HG03342 (cell line): ENCODE data around the gene GUCY2C.
A peak's percentile ranks its signal among the peaks of the same experiment; 100 is the strongest.
"Not testable (repeated sequence)": the region's sequence is repeated elsewhere in the genome, so short reads cannot be mapped to it uniquely, and the experiment has no call there.

Experiments used
- ATAC-seq: cut with Tn5 transposase; IDR thresholded peaks from one replicate; pipeline ENCODE4 v1.9.1; 2021; ENCODE audit warnings: mild to moderate bottlenecking, moderate library complexity; ENCODE audit not compliant: unreplicated experiment

Gene GUCY2C

DNA sequence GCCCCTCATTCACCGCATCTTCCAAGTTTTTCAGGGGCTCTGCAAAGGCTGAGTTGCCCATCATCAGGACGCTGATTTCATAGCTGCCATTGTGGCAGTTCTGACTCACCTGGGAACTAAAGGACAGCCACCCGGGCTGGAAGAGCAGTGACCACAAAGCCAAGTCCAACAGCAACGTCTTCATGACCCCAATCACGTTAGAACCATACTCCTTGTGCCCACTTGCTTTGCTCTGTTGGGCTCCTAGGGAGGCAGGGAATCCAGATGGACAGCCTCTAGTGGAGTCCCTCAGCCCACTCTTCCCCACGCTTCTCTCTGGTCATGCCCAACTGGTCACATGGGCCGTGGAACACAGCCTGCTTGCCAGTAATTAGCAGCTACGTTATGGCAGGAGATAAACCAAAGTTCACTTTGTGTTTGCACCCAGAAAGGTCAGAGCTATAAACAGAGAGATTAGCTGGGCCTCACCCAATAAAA, at the start of gene GUCY2C:
TSS of gene GUCY2C (minus strand) at position 335 of the 477 bp plus-strand sequence. CDS start at position 184, 151 bp downstream.
- ATAC-seq, result no peak

DNA sequence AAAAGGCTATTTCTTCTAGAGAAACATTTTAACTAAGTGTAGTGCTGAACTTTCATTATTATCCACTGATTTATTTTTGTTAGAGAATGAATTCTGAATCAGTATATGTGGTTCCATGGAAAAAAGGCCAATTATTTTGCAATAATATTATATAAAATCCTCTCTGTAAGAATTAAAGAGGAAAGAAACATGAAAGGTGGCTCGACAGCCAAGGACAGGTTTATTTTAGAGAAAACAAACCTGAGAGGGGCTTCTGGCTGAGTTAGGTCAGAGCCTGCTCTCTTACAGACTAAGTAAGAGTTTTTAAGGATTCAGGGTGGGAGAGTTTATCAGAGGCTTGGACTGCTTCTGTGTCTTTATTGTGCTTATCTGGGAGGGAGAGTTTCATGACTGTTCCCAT, 46.7 kb upstream of the GUCY2C start:
- ATAC-seq, result no peak

DNA sequence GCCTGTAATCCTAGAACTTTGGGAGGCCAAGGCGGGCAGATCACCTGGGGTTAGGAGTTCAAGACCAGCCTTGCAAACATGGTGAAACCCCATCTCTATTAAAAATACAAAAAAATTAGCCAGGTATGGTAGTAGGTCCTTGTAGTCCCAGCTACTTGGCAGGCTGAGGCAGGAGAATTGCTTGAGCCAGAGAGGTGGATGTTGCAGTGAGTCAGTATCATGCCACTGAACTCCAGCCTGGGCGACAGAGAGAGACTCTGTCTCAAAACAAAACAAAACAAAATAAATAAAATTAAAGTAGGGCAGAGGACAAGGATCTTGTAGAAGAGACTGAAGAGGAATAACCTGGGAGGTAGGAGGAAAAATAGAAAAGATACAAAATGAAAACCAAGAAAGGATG, 45.5 kb upstream of the GUCY2C start:
- ATAC-seq, result no peak

DNA sequence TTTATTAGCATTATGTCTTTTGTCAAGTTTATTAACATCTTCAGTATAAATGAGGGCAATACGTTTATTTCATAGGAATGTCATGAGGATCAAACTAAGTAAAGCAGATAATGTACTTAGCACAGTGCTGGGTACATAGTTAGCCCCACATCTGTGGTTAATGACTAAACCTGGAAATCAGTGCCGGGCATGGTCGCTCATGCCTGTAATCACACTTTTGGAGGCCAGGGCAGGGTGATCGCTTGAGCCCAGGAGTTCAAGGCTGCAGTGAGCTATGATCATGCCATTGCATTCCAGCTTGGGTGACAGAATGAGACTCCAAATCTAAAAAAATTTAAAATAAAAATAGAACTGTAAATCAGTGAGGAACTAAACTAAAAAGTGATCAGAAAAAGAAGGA, 44.8 kb upstream of the GUCY2C start:
- no peak for ATAC-seq

DNA sequence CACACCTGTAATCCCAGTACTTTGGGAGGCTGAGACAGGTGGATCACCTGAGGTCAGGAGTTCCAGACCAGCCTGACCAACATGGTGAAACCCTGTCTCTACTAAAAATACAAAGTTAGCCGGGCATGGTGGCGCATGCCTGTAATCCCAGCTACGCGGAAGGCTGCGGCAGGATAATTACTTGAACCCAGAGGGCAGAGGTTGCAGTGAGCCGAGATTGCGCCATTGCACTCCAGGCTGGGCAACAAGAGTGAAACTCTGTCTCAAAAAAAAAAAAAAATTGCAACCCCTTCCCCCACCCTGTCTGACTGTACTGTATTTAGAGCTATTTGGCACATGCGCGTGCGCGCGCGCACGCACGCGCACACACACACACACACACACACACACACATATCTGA, 40.0 kb upstream of the GUCY2C start:
- ATAC-seq, result not testable (repeated sequence)

DNA sequence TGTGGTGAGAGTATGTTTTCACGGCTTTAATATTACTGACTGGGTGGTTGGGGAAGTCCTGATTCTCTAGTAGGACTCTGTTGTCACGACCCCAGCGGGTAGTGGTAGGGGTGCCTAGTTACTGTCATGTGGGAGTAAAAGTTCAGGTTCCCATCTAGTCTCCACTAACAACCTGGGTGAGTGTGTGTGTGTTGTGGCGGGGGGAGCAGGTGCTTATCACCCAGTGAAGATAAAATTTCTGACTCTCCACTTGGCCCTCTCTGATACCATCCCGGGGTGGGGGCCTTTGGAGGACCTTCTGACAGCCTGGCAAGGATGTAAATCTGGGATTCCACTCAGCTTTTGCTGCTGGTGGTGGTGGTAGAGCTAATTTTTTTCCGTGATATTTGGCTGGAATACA, 35.4 kb upstream of the GUCY2C start:
- no peak for ATAC-seq

DNA sequence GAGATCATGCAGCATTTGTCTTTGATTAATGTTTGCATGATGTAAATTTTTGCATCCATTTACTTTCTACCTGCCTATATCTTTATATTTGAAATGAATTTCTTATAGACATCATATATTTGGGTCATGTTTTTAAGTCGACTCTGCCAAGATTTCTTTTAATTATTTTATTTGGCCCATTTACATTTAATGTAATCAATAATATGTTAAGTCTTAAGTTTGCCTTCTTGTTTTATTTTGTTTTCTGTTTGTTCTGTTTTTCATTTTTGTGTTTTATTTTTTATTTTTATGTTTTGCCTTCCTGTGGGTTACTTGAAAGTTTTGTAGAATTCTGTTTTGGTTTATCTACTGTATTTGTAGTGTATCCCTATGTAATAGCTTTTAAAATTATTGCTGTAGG, 33.2 kb upstream of the GUCY2C start:
- no peak for ATAC-seq

DNA sequence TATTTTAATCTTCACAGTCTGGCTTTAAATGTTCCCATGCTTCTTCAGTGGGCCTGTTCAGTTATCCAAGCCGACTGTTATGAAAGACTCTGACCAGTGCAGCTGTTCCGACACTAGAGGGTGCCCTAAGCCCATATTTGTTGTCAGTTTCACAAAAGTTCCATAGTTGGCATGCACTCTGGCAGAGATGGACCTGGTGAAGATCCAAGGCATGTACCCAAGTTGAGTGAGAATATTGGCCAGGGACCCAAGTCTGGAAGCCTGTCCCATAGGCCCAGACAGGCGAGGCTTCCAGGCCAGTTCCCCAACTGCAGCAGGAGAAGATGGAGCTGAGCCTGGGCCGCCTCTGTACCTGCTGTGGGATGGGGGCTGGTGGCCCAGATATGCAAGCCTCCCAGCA, 27.4 kb upstream of the GUCY2C start:
- no peak for ATAC-seq

DNA sequence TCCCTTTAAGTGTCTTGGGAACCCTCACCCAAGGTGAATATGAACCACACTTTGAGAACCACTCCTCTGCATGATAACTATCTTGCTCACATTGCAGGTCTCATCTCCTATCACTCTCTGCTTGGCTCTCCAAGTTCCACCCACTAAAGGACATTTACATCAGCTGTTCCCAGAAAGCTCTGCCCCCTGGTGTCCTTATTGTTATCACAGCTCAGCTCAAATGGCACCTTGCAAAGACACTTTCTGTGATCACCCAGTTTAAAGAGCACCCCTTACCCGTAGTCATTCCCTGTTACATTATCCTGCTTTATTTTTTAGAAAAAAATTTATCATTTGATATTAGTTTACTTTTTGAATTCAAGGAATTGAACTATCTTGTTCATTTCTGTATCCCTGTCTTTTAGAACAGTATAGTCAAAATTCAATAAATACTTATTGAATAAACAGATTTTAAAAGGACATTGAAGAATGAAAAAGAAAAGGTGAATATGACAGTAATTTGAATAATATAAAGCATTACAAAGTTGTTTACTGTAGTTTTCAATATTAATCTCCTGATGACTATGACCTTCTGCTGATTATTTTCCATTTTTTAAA, 20.5 kb upstream of the GUCY2C start:
- ATAC-seq, result peak; percentile 77

DNA sequence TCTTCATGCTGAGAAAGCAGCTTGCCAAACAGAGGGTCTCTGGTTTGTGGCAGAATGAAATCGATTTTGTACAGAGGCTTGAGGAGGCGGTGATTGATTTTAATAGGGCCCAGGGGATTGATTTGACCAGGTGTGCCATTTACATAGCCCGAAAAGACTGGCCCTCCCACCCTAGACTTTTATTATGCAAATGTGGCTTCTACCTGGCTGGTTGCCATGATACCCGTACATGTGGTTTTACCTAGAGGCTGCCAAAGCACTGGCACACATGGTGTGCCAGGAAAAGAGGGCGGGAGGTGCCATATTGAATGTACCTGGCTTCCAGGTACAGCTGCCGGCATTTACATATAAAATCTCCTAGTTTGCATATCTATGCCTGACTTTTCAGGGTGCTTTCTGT, 18.0 kb upstream of the GUCY2C start:
- no peak for ATAC-seq

DNA sequence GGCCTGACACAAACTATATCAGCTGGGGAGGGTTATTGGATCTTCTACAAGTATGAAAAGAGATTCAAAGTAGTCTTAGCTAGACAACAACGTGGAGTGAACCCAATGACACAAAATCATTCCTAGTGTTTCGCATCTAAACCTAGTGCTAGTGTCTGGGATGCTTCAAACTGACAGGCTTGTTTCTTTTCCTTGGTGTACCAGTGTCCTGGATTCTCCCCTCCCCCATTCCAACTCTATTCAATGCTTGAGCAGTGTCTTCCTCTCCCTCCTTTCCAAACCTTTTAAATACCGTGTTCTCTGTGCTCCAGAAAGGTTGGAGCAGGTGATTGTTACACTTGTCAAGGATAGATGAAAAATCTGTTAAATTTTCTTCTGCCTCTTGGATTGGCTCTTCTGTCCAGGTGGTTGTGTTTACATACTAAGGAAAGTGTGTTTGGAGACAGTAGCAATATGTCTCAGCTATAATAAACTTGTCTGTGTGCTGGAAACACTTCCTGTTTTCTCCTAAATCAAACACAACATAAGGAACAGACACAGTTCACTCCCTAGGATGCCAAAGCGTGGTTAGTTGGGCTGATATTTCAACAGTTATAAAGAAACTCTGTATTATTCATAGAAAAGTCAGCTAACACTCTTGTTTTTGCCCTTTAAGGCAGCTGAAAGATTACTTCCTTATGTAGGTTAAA, 14.4 kb upstream of the GUCY2C start:
- ATAC-seq, result no peak

DNA sequence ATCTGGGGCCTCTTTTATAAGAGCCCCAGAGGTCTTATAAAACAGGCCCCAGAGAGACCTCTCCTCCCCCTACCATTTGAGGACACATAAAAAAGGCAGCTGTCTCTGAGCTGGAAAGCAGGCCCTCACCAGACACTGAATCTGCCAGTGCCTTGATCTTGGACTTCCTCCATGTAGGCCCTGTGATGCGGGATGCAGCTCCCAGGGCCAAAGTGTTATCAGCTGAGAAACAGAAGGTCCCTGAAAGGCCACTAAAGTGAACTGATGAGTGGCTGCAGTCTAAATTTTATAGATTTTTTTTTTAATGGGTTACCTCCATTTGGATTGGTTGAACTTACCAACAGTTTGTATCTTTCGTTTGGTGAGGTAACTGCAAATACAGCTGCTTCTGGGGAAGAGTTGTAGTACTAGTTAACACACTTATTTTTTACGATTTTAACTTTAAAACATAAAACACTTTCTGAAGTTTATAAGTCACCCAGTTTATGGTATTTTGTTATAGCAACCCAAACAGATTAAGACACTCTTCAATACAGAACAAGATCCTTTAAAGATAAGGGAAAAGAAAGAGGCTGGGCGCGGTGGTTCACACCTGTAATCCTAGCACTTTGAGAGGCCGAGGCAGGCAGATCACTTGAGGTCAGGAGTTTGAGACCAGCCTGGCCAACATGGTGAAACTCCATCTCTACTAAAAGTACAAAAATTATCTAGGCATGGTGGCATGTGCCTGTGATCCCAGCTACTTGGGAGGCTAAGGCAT, 5.6 kb upstream of the GUCY2C start:
- no peak for ATAC-seq

DNA sequence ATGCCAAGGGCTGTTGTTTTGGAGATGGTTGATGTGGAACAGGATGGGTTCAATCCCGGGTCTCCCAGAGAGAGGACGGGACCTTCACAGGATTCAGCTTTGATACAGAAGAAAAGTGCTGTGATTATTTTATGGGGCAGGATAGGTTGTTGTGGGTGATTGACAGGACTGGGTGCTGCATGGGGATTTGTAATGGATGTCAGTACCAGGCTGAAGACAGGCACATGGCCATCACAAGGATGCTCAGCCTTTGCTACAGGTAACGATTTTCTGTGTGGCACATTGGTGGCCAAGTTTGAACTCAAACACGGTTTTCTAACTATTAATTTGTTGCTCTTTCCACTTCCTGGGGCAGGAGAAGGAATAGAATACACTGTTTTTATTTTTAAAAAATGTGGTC, 4.5 kb upstream of the GUCY2C start:
- no peak for ATAC-seq

DNA sequence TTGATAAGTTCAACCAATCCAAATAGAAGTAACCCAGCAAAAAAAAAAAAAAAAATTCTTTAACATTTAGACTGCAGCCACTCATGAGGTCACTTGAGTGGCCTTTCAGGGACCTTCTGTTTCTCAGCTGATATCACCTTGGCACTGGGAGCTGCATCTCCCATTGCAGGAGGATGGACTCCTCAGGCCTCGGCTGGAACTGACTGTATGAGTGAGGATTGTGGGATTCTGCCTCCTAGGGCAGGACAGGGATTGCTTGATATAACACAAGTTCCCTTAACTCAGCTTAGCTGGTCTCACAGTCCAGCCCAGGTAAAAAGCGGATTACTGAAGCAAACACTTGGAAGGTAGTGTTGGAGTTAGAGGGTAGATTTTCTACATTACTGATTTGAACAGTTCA, 3.5 kb upstream of the GUCY2C start:
- ATAC-seq, result no peak

DNA sequence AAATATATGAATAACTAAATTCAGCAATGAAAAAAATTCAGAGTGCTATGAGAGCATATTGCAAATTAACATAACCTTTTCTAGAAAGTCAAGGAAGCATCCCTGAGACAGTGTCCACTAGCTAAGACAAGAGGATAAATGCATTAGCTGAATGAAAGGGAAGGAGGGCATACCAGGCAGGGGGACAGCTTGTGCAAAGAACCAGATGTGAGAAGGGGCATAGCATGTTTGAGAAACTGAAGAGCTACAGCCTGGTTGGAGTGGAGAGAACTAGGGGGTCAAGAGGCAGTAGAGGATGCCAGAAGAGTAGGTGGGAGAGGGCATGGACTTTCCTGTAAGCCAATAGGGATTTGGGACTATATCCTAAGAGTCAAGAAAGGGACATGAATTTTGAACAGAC, 2.2 kb upstream of the GUCY2C start:
- no peak for ATAC-seq

DNA sequence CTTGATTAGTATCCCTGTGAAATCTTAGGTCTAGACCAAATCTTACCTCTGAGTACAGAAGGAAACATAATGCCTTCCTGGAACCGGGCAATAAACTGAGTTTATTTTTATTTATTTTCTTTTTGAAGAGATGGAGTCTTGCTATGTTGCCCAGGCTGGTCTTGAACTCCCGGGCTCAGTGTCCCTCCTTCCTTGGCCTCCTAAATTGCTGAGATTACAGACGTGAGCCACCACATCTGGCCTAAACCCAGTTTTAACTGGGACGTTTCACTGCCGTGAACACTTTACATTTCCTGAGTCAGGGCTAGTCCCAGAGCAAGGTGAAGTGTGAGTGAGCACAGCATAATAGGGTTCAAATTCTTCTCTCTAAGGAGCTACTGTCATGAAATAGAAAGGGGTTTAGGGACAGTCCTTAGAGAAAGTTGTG, 671 bp downstream of the GUCY2C start:
- no peak for ATAC-seq

DNA sequence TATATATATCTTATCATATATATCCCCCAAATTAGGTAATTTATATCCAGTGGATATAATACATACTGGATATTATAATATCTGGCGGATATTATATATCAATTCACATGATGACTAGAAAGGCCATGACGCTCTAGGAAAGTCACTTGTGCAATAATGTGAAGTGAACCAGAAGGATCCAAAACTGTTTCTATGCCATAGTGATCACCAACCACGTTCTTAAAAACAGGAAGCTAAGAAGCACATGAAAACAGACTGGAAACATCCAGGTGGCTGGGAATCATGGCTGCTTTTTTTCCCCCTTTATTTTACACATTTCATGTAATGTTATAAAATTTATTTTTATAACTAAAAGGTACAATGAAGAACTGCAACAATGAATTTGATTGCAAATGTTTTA, 1.4 kb downstream of the GUCY2C start:
- ATAC-seq, result no peak

DNA sequence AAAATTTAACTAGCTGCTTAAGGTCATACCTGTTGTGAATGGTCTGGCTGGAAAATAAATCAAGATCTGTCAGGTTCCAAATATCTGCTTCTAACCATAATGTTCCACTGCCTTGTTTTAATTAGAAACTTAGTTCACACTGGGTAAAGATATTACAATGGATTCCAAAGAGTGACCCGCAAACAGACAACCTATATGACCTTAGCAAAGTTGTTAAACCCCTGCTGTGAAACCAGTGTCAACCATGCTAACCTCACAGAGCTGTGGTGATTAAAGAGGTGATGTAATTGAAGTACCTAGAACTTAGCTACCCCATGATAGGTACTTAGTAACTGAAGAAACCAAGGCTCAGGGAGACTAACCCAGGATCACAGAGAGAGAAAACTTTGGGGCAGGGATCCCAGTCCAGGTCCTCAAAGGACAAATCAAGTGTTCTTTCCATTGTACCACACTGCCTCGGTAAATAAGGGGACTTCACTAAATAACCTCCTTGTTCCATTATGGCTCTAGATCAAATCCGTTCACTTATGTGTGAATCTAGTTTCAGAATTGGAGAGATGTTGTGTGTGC, 2.2 kb downstream of the GUCY2C start:
- no peak for ATAC-seq

DNA sequence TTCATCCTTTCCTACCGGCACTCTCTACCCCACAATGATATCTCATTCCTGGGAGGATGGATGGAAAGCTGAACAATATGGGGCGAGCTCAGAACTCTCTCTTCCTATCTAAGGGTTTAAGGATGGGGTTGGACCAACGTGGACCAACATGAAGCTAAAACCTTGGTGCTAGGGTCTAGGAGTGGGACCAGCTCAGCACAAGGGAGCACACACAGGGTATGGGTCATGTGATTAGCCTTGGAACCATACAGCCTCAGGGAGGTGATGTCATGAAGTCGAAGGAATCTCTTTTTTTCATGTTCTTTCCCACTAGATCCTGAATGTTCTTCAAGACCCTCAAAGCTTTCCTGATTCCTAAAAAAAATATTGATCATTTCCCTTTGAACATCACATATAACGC, 3.3 kb downstream of the GUCY2C start:
- no peak for ATAC-seq

DNA sequence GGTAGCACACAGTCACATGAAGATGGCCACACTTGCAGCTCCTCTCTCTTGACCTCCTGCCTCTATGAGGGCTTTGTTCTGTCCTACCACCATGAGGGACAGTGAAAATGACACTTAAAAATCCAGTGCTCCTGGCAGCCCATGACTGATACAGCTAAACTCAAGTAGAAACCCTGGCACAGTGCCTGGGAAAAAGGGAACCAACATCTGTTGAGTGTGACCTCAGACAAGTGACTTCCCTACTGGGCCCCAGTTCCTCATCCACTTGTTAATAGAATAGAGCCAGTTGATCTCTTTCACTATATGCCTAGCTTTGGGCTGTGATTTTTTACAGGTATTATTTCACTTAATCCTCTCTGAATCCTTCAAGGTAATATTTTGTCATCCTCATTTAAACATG, 4.8 kb downstream of the GUCY2C start:
- ATAC-seq, result peak; percentile 57

DNA sequence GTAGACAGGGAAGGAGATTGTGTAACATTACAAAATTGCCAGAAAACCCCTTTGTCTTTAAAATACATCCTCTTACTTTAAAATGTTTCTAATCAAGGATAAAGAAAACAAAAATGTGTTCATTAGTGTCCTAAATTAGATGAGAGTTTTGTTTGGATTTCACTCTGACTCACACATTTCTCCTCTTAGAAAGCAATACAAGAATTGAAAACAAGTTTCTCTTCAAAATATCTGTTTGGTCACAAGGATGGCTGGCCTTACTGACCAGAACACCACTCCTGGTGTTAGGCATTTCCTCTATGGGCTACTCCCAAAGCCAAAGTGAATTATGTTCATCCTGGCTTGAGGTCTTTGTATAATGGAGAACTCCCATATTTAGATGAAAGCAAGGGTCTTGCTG, 6.4 kb downstream of the GUCY2C start:
- ATAC-seq, result no peak

DNA sequence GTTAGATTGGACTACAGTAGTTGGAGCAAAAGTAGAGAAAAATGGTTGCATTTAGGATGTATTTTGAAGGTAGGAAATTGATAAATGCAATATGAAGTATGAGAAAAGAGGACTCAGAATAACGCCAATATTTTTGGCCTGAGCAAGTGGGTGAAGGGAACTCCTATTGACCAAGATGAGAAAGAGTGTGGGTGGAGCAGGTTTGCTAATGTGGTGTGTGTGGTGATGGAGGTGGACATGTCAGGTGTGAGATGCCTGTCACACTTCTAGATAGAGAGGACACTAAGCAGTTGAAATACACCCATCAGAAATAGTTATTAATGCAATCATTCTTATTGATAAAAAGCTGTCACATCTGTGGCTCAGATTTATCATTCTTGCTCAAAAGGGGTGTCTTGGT, 7.3 kb downstream of the GUCY2C start:
- ATAC-seq, result no peak
